Stimulated activated CD4-positive, alpha-beta T cell treated with anti-CD3 and anti-CD28 coated beads, Interleukin-1b, Interleukin-23, amount 100 ng/mL, for 4 hours (primary cell): Measurements from ENCODE around the gene SNX25.
"Not testable (repeated sequence)": the region's sequence is repeated elsewhere in the genome, so short reads cannot be mapped to it uniquely, and the experiment has no call there.

Source experiments
- DNase-seq, 2 donors: peaks; one replicate each; pipeline ENCODE4 v3.0.0-alpha.2; 2020; ENCODE audit warnings: low read depth in 2 of 2

The SNX25 gene

DNA sequence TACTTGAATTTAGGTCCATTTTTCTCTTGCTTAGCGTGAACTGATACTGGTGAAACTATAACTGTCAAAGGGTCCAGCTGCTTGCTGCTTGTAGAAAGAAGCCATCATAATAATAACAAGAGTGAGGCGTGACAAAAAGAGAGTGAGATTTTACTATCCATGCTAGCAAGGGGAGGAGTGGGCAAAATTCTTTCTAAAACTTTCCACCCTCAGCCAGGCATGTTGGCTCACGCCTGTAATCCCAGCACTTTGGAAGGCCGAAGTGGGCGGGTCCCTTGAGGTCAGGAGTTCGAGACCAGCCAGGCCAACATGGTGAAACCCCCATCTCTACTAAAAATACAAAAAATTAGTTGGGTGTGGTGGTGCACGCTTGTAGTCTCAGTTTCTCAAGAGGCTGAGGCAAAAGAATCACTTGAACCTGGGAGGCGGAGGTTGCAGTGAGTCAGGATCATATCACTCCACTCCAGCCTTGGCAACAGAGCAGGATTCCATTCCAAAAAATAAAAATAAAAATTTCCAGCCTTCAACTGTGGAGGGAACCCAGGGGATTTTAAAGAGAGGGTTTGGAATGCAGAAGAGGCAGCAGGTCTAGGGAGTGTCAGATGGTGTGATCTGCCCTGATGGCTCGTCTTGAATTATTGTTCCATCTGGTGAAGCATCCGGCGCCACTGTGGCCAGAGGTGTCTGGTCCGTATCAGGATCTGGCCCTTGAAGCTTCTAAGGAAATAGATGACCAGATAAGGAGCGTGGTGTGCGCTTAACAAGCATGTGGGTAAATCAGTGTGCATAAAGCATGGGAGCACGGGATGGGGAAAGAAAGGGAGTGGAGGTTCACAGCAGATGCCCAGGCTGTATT is 134.6 kb downstream of the SNX25 start:
- no peak for DNase-seq

DNA sequence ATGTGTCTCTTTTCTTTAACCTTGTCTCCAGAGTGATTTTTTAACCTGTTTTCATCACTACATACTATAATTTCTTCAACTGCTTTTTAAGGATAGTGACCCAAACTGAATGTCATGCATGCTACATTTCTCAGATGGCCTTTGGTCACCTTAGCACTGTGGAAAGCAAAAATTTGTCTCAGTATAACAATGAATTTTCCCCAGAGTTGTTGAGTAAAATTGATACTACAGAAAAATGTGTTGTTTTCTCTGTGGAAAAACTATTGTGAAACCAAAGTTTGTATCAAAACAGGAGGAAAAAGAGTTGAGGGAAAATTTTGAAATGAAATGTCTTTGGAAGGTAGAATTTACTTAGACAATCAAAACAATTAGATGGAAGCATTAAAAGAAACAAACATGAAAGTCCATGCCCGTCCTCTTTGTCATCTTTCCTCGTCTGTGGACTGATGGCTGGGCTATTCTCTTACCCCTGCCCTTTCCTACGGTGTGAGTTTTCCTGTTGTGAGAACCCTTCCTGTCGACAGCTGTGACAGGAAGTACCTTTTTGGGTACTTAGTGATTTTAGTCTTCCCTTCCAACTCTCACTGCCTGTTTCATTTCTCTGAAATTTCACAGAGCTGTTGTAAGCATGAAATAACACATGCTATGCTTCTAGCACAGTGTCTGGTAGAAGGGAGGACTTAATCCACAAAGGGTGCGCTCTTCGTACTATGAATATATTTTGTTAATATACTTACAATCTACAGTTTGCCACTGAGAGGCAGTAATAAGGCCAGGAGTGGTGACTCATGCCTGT is 135.5 kb downstream of the SNX25 start:
- no peak for DNase-seq

DNA sequence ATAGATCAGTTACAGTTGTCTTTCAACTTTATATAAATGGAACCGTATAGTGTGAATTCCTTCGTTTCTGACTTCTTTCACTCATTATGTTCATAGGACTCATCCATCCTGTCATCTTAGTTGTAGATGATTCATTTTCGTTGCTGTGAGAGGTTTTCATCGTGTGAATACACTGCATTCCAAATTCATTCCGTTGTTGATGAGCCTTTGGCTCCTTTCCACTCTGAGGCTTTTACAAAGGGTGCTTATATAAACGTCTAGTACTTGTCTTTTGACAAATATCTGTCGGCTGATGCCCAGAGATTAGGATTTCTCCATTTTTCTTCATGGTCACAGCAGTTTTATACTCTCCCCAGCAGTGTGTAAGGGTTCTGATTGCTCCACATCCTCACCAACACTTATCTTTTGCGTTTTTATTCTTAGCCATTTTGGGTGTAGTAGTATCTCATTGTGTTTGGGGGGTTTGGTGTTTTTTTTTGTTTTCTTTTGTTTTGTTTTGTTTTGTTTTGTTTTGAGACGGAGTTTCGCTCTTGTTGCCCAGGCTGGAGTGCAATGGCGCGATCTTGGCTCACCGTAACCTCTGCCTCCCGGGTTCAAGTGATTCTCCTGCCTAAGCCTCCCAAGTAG is 137.7 kb downstream of the SNX25 start:
- no peak for DNase-seq

DNA sequence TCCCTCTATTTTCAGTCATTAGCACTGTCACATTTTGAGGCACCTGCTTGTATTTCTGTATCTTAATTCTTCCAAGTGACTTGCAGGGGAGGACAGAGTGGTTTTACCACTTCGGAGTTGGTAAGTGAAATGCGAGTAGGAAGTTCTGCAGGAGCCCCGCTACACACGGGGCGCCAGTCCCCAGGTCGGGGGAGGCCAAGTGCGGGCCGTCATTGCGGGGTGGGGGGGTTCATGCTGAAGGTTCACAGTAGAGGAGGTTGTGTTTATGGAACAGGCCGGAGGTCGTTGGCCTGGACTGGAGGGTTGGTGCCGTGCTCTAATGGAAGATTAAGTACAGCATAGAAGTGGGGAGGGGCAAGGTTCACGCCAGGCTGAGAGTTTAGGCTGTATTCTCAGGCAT is 142.3 kb downstream of the SNX25 start:
- DNase-seq: no peak

DNA sequence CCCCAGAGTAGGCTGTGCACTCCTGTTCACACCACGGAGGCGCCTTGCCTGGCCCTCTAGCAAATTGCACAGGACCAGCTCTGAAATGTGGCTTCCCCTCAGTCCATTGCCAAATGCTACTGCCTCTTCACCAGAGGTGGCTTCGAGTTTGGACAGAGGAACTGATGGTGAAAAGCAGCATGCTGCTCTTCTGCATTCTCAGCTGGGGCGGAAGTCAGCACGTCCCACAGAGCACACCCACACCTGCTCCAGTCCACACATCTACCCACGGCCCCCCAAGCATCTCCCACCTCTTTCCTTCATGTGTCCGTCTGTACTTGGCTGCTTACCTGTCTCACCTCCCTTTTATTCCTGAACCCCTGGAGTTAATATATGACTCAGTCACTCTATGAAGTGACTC is 142.8 kb downstream of the SNX25 start:
- DNase-seq: no peak

DNA sequence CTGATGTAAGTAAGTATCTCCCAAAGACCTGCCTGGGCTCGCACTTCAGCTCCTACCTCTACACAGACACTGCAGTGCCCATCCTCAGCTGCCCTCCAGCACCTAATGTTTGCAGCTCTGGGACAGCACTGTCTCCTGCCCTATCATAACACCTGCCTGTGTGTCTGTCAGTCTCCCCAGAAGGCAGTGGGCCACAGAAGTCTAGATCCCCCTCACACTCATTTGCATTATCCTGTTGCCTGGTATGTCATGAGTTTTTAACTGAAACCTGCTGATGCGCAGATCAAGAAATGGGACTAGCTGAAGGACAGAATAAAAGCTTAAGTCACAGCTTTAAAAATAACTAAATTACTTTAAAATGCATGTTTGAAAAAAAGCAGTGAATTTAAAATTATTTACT is 143.3 kb downstream of the SNX25 start:
- DNase-seq: no peak

DNA sequence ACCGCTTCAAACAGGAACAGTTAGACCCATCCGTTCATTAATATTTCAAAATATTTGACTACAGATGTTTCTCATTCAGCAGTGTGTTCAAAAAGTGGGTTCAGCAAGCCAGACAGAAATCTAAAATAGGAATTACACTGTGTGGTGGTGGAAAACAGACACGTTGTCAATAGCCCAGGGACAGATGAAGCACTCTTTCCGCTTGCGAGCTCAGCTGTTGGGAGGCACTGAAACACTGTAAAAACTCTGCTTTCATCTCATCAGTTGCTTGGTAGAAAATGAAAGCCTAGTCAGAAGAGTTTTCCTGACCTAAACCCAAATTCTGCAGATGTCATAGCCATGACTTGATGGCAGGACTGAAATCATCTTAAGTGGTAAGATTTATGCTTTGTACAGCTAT is 147.8 kb downstream of the SNX25 start:
- no peak for DNase-seq

DNA sequence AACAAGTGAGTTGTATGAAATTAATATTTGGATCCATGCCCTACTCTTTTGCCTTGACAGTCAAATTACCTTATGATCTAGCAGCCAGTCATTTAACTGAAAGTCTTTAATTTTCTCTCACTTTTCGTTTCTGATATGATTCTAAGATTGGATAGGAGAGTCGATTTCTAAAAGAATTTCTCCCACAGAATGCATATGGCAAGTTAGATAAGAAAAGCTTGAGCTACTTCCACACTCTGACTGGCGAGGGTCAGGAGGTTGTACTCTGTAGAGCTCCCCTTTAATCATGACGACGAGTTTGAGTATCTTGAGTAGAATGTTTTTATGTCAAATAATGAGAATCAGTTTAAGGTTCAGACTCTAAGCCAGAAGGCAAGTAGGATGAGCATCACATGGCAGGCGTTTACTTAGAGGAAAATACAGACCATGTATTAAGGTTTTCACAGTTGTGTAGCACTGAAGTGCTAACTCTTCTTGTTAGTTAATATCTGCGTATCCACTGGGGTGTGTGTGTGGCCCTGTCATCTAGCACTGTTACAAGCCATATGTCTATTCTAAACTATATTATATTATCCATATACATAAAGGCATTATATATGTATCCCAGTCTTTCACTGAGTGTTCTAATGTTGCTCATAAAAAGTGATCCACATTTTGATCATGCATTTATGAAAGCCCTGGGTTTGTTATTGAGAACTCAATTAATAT is 148.5 kb downstream of the SNX25 start:
- DNase-seq: no peak

DNA sequence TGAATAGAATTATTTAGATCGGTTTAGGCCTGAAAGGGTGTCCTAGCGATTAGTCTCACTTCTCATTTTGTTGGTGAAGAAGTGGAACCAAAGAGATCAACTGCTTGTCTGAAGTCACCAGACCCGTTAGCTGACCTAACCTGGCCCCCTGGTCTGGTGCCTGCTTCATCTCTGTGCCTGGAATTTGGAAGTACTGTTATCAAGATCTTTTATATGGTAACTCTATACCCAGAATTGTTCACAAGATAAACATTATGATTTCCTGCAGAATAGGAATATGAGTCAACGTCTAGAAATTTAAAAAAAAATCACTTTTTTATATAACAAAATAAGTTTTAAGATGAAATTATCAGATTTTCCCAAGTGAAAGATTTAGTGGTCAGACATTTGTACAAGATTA is 149.1 kb downstream of the SNX25 start:
- no peak for DNase-seq

DNA sequence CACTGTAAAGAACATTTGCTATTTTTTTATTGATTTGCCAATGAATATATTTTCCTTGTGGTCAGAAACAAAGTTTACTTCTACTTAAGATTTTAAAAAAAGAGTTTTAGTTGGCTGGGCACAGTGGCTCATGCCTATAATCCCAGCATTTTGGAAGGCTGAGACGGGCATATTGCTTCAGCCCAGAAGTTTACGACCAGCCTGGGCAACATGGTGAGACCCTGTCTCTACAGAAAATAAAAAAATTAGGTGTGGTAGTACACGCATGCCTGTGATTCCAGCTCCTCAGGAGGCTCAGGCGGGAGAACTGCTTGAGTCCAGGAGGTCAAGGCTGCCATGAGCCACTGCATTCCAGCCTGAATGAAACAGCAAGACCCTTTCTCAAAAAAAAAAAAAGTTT is 149.6 kb downstream of the SNX25 start:
- DNase-seq: no peak

DNA sequence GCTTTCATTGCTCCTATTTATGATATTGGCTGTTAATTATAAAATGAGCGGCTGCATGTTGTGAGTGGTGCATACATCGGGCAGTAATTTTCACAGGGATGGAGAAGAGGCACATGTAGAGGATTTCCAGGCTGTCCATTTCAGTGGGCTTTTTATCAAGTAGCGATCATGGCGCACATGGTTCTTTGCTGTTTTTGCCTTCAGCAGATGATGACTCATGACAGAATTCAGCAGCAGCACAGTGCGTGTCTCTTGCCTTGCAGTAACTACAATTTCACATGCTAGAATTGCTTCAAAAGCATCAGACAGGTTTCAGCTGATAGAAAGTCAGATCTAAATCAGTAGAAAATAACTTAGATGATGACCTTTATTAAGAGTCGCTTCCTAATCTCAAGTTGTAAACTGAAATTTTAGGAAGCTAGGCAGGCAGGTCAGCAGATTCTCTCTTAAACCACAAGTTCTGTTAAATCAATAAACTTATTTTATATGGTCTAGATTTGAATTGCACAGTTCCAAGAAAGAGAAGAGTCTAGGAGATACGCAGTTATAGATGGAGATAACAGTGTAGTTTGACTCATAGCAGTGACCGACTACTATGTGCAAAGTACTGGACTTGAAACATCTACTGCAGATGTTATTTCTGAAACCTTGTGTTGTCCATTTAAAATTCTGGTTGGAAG is 150.5 kb downstream of the SNX25 start:
- no peak for DNase-seq

DNA sequence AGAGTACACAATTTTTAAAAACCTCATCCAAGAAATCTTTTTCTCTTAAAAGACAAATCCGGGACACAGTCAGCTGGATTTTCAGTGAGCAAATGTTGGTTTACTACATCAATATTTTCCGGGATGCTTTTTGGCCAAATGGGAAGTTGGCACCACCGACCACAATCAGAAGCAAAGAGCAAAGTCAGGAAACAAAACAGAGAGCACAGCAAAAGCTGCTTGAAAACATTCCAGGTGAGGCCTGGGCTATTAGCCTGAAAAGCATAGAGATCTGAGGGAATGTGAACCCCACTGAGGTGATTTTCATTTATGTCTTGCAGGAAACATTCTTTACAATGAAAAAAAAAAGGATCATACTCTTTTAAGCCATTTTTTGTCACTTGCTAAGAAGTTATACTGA is 152.5 kb downstream of the SNX25 start:
- DNase-seq: no peak

DNA sequence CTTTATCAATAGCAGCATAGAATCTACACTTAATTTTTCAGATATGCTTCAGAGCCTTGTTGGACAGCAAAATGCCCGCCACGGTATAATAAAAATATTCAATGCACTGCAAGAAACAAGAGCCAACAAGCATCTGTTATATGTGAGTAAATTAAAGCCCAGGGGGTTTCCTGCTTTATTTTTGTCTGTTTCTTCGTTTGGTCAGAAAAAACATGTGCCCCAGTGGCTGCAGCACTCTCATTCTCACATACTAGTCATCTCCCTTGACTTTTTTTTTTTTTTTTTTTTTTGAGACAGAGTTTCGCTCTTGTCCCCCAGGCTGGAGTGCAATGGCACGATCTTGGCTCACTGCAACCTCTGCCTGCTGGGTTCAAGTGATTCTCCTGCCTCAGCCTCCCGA is 153.2 kb downstream of the SNX25 start:
- DNase-seq: not testable (repeated sequence)

DNA sequence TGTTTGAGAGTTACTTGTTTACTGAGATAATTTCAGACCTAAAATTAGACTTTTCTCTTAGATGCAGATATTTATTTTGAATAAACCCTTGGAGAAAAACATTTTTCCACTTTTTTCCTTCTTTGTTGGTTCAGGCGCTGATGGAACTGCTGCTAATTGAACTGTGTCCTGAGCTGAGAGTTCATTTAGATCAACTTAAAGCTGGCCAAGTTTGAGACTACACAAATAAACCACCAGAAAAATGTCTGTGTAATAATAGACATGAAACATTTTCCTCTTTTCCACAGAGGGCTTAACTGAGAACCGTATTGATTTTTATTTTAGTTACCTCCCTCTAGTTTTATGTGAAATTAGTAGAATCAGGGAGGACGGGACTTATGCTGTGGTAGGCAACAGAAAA is 153.9 kb downstream of the SNX25 start:
- no peak for DNase-seq

DNA sequence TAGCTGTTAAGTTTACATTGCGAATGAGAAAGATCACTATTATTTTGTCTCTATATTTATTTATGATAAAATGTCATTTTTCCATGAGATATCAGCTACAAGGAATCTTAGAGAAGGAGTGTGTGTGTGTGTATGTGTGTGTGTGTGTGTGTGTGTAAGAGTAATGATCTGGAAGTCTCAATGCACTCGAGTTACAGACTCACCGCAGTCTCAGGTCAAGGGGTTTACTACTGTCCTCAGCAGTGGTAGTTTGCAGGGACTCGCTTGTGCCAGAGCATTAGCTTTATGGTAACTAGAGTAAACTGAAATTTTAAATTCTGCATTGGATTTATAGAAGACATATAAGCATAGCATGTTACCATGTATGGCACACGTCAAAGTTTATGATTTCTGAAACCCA is 155.5 kb downstream of the SNX25 start:
- no peak for DNase-seq

DNA sequence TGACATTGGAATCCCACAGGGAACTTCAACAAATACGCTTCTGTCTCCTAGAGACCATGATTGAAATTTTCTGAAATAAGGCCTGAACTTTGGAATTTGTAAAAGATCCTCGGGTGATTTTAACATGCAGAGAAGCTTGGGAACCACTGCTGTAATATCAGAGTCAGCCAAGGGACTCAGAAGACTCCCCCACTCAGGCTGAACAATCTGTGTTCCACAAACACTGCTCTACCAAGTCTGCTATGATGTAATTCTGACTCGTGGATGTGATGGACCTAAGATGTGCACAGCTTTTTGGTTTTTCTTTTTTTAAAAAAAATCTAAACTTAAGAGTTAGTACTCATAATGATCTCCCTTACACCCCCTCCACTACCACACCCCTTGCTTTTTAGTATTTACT is 160.3 kb downstream of the SNX25 start:
- no peak for DNase-seq

DNA sequence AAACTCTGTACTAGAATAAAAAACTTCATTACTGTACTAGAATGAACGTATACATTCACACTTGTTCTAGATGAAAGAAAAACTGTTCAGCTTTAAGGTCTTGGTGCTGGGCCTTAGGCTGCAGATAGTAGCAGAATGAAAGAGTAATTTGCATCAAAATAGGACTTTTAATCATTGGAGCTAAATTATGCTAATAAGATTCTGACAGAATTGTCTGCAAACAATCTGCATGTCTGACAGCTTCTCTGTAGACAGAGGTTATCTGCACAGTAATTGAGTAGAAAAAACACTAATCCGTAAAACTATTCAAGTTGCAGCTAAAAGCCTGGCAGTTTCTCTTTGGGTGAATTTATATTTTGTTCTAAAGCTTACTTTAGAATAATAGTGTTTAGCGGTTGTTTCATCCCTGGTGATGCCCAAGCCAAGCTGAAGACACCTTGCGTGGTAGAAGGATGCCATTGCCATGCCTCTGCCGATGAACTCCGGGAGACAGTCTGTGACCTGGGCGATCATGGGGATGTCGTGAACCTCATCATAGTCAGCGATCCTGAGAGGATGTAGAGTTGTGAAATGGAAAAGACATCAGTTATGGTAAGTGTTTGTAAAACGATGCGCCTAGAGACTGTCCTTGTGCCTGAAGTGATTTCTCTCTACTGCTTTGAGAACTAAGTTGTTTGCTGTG is 161.0 kb downstream of the SNX25 start:
- no peak for DNase-seq

DNA sequence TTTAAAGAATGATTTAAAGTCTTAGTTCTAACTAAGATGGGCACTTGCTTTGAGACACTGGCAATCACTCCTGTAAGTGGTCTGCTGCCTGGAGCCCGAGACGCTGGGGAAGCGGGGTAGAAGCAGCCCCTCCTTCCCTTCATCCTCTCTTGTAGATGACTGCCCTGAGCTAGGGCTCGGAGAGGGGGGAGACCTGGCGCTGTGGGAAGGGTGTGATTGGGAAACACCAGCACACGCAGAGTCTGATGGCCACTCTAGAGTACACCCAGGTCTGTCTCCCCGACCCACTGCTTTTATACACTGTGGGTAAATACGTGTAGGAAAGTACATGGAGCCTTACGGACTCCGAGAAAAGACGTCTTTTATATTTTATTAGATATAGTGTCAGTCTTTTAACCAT is 162.3 kb downstream of the SNX25 start:
- no peak for DNase-seq

DNA sequence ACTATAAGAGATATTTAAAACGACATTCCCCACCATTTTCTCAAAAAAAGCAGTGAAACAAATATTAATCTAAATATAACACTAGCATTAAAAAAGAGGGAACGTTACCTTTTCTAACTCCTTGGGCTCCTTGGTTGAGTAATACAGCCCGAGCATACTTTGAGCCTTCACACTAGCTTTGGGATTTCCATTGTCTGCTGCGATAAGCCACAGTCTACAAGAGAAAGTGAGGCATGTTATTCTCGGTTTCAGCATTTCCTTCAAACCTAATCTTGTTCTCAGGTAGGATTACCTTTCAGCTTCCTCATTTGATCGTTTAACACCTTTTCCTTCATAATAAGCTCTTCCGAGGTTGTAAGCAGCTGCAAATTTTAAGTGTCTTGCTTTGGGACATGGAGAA is 164.6 kb downstream of the SNX25 start:
- DNase-seq: no peak

DNA sequence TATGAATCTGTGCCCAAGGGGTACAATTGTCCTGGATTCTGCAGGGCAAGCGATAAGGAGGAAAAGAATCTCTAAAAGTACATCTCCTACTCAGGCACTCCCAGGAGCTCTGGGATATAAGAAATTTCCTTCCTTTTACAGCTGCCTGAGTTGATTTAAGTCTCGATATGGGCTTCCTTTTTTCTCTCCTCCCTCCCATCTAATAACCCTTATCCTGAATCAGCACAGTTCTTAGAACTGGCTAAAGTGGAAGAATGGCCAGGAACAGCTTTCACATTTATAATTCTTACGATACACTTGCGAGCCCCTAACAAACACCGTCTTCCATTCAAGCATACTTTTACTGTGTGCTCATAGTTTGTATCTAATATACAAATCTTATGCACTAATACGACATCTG is 165.2 kb downstream of the SNX25 start:
- no peak for DNase-seq

DNA sequence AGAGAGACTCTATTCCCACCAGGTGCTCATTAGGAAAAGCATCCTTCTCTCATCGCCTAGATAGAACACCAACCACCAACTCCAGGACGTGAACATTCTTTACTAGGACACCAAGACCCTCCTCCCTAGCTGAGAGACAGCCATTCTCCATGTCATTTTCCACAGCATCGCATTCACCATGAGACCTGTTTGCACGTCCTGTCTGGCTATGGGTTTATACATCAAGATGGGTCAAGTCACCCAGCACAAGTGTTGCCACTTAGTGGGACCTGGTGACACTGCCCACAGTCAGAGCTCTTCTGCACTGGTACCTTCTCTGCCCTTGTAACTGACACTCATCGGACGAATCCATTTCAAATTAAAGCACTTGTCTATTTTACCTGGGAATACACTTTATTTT is 168.9 kb downstream of the SNX25 start:
- DNase-seq: no peak
